GM15510 (cell line): Measurements from ENCODE around the gene SOX15.

Experiments used
- POLR2A ChIP-seq: IDR thresholded peaks from 3 replicates; pipeline ENCODE4 v1.6.1; 2011; ENCODE audit warnings: borderline replicate concordance; ENCODE audit not compliant: insufficient read length; ENCODE audit errors: extremely low read depth

Gene SOX15

DNA sequence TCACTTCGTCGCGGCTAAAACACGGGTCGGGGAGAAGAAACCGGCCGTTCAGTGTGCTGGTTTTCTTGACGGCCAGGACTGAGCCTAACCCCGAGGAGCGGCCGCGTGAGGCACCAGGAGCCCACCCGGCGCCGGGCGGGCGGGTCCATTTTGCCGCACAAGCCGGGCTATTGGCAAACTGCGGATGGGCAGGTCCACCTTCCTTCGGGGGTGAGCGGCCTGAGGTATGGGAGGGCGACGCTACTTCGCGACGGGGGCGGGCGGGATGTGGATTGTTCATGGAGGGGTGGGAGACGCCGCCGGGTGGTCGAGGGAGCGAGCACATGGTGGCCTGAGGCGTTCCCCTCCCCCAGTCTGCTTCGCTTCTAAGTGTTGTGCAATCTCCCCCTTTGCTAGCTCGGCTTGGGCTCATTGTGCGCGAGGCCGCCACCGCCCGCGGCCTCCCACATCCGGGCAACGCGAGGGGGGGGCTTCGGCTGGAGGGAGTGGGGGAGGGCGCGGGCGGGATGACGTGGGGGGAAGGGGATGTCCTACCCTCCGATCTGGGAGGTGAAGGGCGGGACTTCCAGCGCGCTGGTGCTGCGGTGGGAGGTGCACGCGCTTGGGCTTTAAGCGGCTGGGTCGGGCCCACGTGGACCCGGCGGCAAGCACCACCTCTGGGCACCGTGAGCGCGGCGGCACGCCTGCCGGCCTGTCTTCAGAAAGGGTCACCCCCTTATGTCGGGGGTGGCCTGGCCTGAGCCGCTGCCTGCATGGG, 16.4 kb downstream of the SOX15 start:
- peak; percentile 47 for TF ChIP-seq POLR2A

DNA sequence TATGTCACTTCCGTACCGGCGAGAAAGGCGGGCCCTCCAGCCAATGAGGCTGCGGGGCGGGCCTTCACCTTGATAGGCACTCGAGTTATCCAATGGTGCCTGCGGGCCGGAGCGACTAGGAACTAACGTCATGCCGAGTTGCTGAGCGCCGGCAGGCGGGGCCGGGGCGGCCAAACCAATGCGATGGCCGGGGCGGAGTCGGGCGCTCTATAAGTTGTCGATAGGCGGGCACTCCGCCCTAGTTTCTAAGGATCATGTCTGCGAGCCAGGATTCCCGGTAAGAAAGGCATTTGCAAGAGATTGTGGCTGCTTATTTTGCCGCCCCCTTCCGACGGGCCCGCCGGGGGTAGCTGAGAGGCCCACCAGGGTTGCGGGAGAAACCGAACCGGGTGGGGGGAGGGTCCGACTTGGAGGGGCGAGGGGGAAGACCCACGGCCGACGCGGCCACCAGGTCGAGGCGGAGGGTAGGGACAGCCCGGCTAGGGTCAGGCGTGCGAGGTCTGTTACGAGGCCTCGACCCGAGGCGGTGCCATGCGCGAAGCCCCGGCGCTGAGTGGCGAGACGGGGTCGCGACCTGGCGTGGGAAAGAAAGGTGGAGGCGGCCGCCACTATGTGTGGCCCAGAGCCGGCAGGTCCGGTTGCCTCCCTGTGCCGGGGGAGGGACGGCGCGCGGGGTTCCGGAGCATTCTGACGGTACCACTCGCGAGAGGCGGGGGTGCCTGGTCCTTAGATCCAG, 17.1 kb downstream of the SOX15 start:
- TF ChIP-seq POLR2A = peak; percentile 99

DNA sequence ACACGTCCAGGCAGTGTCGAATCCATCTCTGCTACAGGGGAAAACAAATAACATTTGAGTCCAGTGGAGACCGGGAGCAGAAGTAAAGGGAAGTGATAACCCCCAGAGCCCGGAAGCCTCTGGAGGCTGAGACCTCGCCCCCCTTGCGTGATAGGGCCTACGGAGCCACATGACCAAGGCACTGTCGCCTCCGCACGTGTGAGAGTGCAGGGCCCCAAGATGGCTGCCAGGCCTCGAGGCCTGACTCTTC, 17.6 kb downstream of the SOX15 start:
- TF ChIP-seq POLR2A = no peak

DNA sequence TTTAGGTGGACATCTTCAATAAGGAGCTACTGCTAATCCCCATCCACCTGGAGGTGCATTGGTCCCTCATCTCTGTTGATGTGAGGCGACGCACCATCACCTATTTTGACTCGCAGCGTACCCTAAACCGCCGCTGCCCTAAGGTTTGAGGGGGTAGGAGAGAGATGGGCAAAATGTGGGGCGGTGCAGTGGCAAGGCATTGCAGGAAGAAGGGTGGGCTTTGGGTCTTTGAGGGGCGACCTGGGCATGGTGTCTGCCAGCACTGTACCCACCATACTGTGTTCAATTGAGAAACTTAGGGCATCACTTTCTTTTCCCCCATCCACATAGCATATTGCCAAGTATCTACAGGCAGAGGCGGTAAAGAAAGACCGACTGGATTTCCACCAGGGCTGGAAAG, 19.5 kb downstream of the SOX15 start:
- no peak for TF ChIP-seq POLR2A

DNA sequence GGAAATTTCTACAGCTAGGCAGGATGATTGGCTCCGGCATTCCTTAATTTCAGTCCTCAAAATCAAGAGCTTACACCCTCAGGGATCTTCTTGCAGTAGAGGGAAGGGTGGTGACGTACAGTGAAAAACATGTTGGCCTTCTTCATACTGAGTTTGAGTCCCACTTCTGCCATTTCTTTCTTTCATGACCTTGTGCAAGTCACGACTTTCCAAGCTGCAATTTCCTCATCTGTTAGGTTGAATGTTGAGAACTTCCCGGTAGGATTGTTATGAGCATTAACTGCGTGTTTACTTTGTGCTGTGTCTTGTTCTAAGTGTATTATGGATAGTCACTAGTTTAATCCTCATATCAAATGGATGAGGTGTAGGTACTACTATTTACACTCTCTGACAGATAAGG, 20.3 kb downstream of the SOX15 start:
- TF ChIP-seq POLR2A = no peak

DNA sequence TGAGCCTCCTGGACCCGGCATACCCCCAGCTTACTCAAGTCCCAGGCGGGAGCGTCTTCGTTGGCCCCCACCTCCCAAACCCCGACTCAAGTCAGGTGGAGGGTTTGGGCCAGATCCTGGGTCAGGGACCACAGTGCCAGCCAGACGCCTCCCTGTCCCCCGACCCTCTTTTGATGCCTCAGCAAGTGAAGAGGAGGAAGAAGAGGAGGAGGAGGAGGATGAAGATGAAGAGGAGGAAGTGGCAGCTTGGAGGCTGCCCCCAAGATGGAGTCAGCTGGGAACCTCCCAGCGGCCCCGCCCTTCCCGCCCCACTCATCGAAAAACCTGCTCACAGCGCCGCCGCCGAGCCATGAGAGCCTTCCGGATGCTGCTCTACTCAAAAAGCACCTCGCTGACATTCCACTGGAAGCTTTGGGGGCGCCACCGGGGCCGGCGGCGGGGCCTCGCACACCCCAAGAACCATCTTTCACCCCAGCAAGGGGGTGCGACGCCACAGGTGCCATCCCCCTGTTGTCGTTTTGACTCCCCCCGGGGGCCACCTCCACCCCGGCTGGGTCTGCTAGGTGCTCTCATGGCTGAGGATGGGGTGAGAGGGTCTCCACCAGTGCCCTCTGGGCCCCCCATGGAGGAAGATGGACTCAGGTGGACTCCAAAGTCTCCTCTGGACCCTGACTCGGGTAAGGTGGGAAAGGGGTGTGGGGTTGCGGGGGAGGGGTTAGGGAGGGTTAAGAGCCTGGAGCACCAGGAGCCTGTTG, 26.6 kb downstream of the SOX15 start:
- TF ChIP-seq POLR2A = no peak

DNA sequence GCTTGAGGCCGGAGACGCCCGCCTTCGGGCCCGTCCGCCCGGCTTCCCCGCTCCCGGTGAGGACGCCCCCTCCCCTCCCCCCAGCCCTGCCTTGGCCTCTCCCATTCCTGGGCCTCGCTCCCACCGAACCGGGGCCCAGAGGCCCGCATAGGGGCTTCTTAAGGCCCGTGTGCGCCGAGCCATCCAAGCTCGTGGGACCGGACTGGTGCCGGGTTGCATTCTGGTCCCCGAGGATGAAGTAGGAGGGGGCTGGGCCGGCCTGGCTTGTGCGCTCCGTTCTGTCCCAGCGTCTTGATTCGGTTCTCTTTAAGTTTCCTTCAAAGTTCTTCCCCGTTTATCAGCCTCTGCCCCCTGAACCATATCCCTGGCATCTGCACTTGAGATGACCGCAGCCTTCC, 27.7 kb downstream of the SOX15 start:
- no peak for TF ChIP-seq POLR2A

DNA sequence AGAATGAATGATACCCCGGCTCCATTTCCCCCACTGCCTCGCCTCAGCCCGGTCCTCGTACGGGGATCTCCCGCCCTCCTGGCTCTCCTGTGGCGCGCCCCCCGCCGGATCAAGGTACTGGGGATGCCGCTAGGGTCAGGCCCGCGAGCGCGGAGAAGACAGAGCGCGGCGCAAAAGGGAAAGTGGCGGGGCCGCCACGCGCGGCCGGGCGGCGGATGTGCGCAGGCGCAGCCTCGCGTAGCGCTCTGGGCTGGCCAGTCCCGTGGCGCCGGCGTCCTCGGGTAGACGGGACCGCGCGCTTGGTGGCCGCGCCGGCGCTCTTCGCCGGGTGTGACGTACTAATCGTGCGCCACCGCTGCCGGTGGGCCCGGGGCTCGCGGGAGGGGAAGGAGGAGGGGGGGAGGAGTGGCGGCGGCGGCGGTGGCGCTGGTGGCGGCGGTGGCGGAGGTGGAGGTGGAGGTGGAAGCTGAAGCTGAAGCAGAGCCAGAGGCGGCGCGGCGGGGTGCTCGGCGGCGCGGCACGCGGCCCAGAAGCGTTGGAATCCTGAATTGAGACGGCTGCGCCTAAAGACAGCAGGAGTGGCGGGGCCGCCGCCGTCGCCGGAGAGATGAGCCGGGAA, 28.2 kb downstream of the SOX15 start, which contains the start of gene SENP3:
Gene SENP3 (plus strand): TSS at position 331 of the 619 bp plus-strand sequence. CDS start 1,158 bp downstream, outside the sequence.
- TF ChIP-seq POLR2A = peak; percentile 78

DNA sequence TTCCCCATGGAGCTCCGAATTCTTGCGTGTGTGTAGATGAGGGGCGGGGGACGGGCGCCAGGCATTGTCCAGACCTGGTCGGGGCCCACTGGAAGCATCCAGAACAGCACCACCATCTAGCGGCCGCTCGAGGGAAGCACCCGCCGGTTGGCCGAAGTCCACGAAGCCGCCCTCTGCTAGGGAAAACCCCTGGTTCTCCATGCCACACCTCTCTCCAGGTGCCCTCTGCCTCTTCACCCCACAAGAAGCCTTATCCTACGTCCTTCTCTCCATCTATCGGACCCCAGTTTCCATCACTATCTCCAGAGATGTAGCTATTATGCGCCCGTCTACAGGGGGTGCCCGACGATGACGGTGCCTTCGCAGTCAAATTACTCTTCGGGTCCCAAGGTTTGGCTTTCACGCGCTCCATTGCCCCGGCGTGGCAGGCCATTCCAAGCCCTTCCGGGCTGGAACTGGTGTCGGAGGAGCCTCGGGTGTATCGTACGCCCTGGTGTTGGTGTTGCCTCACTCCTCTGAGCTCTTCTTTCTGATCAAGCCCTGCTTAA, 28.8 kb downstream of the SOX15 start:
- no peak for TF ChIP-seq POLR2A

DNA sequence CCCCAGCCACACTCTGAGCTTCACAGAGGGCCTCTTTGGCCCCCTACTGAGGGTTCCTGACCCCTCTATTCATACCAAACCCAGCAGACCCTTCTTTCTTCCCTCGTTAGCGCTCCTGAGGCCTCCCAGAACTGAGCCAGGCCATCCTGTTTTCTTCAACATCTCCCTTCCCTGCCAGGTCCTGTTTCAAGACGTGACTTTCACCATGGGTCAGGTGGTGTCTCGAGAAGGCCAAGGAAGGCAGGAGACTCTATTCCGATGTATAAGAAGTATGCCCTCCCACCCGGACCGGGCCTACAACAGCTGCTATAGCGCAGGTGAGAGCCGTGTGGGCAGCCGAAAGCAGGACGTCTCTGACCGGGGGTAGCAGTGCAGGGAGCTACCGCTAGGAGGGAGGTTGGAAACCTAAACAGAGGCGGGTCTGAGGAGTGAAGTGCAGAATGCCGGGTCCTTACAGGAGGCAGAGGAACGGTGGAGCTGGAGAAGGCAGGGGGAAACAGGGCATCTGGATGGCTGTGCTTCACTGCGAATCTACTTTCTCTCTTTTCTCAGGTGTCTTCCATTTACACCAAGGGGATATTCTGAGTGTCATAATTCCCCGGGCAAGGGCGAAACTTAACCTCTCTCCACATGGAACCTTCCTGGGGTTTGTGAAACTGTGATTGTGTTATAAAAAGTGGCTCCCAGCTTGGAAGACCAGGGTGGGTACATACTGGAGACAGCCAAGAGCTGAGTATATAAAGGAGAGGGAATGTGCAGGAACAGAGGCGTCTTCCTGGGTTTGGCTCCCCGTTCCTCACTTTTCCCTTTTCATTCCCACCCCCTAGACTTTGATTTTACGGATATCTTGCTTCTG, 29.5 kb downstream of the SOX15 start:
- no peak for TF ChIP-seq POLR2A

DNA sequence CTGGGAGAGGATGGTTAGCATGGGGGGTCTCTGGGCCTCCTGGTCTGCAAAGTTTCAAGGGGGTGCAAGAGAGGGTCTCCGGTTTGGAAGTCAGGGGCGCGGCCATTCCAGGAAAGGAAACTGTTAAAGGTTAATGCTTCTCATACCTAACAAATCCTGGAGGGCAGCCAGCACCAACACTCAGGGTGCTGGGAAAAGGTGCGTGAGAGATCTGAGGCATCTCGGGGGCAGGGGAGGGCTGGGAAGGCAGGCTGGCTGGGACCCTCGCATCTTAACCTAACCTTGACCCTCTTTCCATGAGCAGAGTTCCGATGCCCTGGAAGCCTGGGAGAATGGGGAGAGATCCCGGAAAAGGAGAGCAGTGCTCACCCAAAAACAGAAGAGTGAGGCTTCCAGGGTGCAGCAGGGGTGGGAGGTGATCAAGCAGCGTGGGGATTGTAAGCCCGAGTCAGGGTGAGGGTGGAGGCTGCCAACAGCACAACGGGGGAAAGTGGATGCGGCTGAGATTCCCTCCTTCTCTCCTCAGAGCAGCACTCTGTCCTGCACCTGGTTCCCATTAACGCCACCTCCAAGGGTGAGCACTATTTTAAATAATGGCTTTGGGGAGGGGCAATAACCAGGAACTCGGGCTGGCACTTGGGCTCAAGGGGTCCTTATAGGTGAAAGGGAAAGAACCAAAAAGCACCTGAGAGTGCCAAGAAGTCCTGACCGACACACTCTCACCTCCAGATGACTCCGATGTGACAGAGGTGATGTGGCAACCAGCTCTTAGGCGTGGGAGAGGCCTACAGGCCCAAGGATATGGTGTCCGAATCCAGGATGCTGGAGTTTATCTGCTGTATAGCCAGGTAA, 30.3 kb downstream of the SOX15 start:
- no peak for TF ChIP-seq POLR2A

DNA sequence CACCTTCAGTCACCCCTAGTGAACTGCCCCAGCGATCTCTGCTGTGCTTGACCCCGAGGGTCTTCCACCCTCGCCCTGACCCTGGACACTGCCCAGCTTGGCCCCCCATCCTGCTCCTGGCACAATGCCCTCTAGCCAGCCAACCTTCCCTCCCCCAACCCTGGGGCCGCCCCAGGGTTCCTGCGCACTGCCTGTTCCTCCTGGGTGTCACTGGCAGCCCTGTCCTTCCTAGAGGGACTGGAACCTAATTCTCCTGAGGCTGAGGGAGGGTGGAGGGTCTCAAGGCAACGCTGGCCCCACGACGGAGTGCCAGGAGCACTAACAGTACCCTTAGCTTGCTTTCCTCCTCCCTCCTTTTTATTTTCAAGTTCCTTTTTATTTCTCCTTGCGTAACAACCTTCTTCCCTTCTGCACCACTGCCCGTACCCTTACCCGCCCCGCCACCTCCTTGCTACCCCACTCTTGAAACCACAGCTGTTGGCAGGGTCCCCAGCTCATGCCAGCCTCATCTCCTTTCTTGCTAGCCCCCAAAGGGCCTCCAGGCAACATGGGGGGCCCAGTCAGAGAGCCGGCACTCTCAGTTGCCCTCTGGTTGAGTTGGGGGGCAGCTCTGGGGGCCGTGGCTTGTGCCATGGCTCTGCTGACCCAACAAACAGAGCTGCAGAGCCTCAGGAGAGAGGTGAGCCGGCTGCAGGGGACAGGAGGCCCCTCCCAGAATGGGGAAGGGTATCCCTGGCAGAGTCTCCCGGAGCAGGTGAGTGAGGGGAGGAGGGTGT, 31.2 kb downstream of the SOX15 start, which contains the start of gene TNFSF13:
Gene TNFSF13 (plus strand): TSS at position 207 of the 776 bp plus-strand sequence. CDS start 290 bp downstream, at position 497.
- no peak for TF ChIP-seq POLR2A
